ENCODE measurements around the gene CENPE.

DNA sequence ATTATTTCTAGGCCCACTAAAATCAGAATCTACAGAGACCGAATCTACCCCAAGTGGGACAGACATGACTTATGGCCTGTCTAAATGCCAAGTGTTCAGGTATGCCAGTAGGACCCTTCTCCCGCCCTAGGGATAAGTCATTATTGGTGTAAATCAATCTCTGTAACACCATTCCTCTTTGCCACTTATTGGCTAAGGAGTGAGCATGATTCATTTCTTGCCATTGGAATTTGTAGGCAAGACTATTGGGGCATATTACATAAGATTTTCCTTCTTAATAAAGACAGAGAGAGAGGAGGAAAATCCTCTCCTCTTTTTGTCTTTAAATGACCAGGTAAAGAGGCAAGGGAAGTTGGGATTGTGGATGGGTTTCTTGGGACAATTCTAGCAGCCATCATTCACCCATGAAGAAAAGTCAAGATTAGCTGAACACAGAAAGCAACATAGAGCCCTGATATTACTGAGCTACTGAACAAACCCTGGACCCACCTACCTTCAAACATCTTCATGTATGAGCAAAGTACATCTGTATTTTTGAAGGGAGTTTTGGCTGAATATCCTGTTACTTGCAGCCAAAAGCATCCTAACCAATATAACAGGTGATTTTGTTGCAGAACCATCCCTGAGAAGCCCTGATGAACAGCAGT is 124.2 kb downstream of the CENPE start:
- TF ChIP-seq, protein P1, sequence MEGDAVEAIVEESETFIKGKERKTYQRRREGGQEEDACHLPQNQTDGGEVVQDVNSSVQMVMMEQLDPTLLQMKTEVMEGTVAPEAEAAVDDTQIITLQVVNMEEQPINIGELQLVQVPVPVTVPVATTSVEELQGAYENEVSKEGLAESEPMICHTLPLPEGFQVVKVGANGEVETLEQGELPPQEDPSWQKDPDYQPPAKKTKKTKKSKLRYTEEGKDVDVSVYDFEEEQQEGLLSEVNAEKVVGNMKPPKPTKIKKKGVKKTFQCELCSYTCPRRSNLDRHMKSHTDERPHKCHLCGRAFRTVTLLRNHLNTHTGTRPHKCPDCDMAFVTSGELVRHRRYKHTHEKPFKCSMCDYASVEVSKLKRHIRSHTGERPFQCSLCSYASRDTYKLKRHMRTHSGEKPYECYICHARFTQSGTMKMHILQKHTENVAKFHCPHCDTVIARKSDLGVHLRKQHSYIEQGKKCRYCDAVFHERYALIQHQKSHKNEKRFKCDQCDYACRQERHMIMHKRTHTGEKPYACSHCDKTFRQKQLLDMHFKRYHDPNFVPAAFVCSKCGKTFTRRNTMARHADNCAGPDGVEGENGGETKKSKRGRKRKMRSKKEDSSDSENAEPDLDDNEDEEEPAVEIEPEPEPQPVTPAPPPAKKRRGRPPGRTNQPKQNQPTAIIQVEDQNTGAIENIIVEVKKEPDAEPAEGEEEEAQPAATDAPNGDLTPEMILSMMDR (IDR thresholded peaks at IDR 0.05), result no peak
- no peak for TF ChIP-seq POLR2A (IDR thresholded peaks at IDR 0.05)

Measured in prostate gland (tissue), 2 donors.